HCEC 1CT (cell line): ENCODE data around the gene PDE6D.
"Not testable (repeated sequence)": the region's sequence is repeated elsewhere in the genome, so short reads cannot be mapped to it uniquely, and the experiment has no call there.

Experiments used
- DNase-seq: peaks from one replicate; pipeline ENCODE4 v3.0.0-alpha.2; 2017

The PDE6D gene

GRCh38 chr2:231718799-231719198 lies 62.3 kb downstream of the PDE6D start:
- no peak for DNase-seq

GRCh38 chr2:231717281-231718171 lies 63.6 kb downstream of the PDE6D start:
- peak; percentile 63 for DNase-seq

DNA sequence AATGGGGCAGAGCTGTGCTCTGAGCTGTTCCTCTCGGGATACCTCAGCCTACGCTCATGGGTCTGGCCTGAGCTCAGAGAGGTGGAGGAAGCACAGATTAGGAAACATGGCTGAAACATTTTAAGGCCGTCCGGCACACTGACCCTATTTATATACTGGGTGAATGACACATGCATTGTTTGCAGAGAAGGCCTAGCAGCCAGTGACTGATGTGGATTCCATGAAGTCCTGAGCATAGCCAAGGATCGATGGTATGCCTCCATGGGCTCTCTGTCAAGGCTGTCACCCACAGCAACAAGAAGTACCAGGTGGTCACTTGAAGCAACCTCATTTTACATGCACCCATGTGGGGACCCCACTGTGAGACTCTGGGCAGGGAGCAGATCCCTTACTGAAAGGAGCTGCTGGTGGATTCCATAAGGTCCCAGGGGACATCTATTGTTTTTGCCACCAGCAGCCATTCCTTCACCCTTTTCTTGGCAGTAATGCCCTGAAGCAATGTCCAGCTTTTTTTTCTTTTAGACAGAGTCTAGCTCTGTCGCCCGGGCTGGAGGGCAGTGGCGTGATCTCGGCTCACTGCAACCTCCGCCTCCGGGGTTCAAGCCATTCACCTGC lies 64.3 kb downstream of the PDE6D start:
- peak; percentile 46 for DNase-seq

DNA sequence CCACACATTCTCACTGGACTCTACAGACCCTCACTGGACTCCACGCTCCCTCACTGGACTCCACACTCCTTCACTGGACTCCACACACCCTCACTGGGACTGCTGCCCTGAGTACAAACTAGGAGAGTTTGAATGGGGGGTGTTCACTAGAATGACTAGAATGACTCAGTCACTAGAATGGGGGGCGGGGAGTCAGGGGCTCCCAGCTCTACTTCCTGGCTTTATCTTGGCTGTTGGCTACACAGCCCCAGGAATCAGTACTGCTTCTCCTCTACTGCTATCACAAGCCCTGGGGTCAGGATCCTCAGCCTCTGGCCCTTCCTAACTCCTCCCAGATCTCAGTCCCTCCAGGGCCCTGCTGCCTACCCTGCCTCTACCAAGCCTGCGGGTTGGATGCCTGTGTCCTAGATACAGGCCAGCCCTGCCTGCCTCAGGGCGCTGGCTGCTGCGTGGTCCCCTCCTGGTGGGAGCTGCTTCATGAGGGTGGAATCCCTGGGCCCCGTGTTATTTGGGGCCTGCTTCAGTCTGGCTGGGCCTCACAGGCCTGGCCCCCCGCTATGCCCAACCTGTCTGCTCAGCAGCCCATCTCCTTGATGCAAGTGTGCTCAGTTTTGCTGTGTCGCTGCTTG lies 65.0 kb downstream of the PDE6D start:
- peak; percentile 17 for DNase-seq

- no peak for DNase-seq
These were observed 65.6 kb downstream of the PDE6D start for GRCh38 chr2:231715499-231715837.

DNA sequence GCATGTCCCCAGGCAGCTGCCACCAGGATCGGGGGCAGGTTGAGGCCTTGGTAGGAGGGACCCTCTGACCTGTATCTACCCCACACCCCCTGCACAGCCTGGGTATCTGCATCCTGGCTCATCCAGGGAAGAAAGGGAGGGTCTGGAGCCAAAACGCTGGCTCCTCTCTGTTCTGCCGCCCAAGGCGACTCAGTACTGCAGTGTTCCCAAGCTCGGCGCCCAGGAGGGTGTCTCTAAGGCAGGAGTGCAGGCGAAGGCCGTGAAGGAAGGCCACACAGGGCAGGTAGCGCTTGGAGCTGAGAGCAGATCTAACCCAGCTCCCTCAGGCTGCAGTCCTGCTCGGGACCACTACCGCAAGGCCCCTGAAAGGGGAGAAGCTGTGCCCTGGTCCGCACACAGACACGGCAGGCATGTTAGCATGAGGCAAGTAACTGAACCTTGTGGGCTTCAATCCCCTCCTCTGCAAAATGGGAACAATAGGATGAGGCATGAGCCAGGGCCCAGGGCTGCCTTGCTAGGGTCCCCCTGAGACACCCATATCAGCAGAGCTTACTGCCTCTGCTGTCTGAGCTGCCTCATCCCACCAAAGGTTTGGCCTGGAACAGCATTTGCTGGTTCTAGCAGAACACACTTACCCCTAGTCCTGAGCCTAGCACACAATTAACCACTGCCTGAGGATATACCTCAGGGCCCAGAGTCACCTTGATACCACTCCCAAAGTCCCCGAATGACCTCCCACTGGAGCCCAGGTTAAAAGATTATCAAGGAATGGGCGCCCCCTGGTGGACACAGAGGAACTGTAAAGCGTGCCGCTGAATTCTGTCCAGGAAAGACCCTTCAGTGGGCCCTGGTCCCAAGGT lies 66.2 kb downstream of the PDE6D start:
- peak; percentile 22 for DNase-seq

GRCh38 chr2:231713730-231714638 lies 67.1 kb downstream of the PDE6D start:
- DNase-seq, result peak; percentile 78

GRCh38 chr2:231713406-231713729 lies 67.7 kb downstream of the PDE6D start:
- not testable (repeated sequence) for DNase-seq

DNA sequence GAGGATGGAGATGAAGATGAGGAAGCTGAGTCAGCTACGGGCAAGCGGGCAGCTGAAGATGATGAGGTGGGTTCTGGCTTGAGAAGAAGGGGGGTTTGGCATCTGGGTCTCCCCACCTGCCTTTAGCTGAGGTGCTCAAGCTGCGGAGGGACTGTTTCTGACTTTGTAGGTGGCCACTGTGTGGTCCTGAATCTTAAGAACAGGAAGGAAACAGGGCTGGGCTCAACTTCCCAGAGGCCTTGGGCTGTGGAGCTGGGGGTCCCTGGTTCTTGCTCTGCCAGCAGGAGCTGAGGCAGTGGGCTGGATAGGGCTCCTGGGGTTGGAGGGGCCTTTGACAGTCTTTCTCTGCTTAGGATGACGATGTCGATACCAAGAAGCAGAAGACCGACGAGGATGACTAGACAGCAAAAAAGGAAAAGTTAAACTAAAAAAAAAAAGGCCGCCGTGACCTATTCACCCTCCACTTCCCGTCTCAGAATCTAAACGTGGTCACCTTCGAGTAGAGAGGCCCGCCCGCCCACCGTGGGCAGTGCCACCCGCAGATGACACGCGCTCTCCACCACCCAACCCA lies 68.5 kb downstream of the PDE6D start:
- not testable (repeated sequence) for DNase-seq

- DNase-seq, result no peak
These were observed 69.2 kb downstream of the PDE6D start for GRCh38 chr2:231711677-231712450.

- peak; percentile 7 for DNase-seq
These were observed 70.0 kb downstream of the PDE6D start for GRCh38 chr2:231710799-231711676.

DNA sequence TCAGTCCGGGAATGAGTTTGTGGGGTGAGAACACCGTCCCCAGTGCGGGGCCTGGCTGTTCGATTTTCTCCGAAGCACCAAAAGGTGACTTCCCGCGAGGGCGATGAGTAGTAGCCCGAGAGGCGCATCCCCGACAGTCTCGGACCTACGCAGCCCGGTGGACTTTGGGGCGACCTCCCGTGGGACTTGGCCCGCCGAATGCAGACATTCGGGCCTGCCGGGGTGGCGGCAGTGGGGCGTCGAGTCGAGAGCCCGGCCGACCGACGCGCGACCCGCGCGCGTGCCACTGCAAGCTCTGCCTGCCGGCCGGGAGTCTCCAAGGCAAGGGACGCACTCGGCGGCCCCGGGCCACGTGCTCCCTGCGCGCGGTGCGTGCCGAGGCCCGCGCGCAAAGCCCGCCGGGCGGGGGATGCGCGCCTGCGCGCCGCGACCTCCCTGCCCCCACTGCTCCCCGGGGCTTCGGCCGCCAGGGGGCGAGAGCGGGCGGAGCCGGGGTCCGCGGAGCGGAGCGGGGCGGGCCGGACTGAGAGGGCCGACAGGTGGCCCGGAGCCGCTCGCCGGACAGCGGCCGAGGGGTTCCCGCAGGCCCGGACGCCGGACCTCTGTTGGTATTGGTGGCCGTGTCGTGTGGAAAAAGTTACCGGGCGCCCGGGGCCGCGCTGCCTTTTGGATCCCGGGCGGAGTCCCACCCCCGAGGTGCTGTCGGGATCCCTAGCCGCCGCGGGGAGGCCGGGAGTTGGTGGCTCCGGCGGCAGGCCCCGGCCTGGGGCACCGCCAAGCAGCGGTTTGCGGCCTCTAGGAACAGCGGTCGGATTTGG lies 70.9 kb downstream of the PDE6D start:
- DNase-seq, result peak; percentile 86

GRCh38 chr2:231709636-231709980 lies 71.5 kb downstream of the PDE6D start:
- peak; percentile 27 for DNase-seq

DNA sequence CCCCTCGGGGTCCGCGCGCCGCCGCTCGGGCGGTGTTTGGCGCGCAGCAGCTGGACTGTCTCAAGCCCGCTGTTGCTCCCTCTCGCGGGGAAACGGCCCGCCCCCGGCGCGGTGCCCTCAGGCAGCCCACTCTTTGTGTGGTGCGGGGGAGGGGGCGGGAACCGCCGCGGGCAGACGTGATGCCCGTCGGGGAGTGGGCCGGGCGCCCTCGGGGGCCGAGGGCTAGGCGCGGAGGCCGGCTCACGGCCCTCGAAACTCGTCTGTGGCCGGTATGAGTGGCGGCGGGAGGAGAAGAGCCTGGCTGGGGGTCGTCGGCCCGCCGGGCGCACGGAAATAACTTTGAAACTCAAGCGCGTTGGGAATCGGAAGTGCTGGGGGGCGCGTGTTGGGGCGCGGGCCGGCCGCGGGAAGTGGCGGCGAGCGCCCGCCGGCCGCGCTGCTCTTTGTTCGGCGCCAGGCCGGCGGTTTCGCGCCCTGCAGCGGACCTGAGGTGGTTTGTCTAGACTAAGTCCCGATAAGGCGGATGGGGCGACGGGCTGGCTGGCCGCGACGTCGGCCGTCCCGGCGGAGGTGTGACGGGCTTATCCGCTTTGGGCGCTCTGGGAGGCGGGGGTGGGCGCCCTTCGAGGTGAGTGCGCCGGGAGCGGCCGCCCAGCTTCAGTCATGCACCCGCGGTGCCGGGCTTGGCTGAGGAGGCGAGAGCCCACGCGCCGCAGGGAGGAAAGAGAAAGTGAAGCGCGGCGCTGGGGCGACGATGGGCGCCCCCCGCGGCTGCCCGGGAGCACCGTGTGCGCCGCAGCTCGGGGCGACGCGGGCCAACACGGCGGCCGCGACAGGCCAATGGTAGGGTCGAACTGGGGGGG lies 72.1 kb downstream of the PDE6D start:
- DNase-seq, result peak; percentile 38

GRCh38 chr2:231707927-231708772 lies 72.9 kb downstream of the PDE6D start, which contains the start of gene PTMA:
Gene PTMA, plus strand, starts transcription at chr2:231708525. Its CDS starts 182 bp downstream, at chr2:231708707.
- DNase-seq, result peak; percentile 99

GRCh38 chr2:231707625-231707926 lies 73.5 kb downstream of the PDE6D start:
- DNase-seq, result no peak
